Smooth muscle cell of bladder (primary cell): Measurements from ENCODE around the gene FAIM. TPM values are rescaled to one million over a fixed set of nuclear protein-coding genes. Genes with fewer than 3 reads are reported as not detected.

ENCODE experiments used
- total RNA-seq: library from RNA; depleted of rRNA; stranded (reverse); fragments of >200 nt; gene quantifications from 2 replicates; pipeline ENCODE4 v1.2.3, GENCODE V29; 2014

FAIM gene
- 8.0 and 8.1 TPM in 2 replicates for total RNA-seq

GRCh38 chr3:138608322-138609135 lies at the start of gene FAIM:
Gene FAIM (plus strand): TSS chr3:138608771. CDS start chr3:138619727, 10,956 bp downstream.

GRCh38 chr3:138594150-138594934 lies 14.2 kb upstream of the FAIM start, which contains the start of gene CEP70:
Gene CEP70 (minus strand): TSS chr3:138594260. CDS start chr3:138572927, 21,333 bp downstream.

Other genes with a start within 250 kb of the FAIM start
- 0.28 and 0.83 TPM in 2 replicates for gene ESYT3, start 174.2 kb upstream of the FAIM start, total RNA-seq
- 19.5 and 22.2 TPM in 2 replicates for gene CEP70, start 14.5 kb upstream of the FAIM start, total RNA-seq
- 6.4 and 7.1 TPM in 2 replicates for gene PIK3CB, start 226.2 kb downstream of the FAIM start, total RNA-seq